ENCODE measurements around the gene NRXN3.

Gene NRXN3

GRCh38 chr14:79328863-79329262 lies 1158.7 kb downstream of the NRXN3 start:
- Histone ChIP-seq H3K36me3 (ENCODE audit: insufficient read depth, low read length) (no peaks in the 10 kb centered on the region), H3K4me3 (ENCODE audit: low read length) (no peak overlapping the region), H3K4me1 (ENCODE audit: control insufficient read depth, insufficient read depth, low read length) (peaks cover 9% of the 10 kb centered on the region), H3K9me3 (replicated peaks; ENCODE audit: low read length) (no peaks in the 10 kb centered on the region), H3K9ac (ENCODE audit: low read depth, low read length) (no peak overlapping the region), H3K4me2 (ENCODE audit: low read length) (no peak overlapping the region), H3K27me3 (ENCODE audit: control insufficient read depth, insufficient read depth, low read length) (no peaks in the 10 kb centered on the region)

- Histone ChIP-seq H3K4me2 (ENCODE audit: low read length) (no peak overlapping the region), H3K9ac (ENCODE audit: low read depth, low read length) (no peak overlapping the region), H3K36me3 (ENCODE audit: insufficient read depth, low read length) (no peaks in the 10 kb centered on the region), H3K4me3 (ENCODE audit: low read length) (no peak overlapping the region), H3K27me3 (ENCODE audit: control insufficient read depth, insufficient read depth, low read length) (no peaks in the 10 kb centered on the region), H3K9me3 (replicated peaks; ENCODE audit: low read length) (no peaks in the 10 kb centered on the region), H3K4me1 (ENCODE audit: control insufficient read depth, insufficient read depth, low read length) (peaks cover 9% of the 10 kb centered on the region)
Observed at GRCh38 chr14:79331830-79332229, 1161.7 kb downstream of the NRXN3 start.

GRCh38 chr14:79332504-79333197 lies 1162.5 kb downstream of the NRXN3 start:
- Histone ChIP-seq H3K36me3 (ENCODE audit: insufficient read depth, low read length) (no peaks in the 10 kb centered on the region), H3K9me3 (replicated peaks; ENCODE audit: low read length) (no peaks in the 10 kb centered on the region), H3K27me3 (ENCODE audit: control insufficient read depth, insufficient read depth, low read length) (no peaks in the 10 kb centered on the region), H3K4me3 (ENCODE audit: low read length) (no peak overlapping the region), H3K4me1 (ENCODE audit: control insufficient read depth, insufficient read depth, low read length) (peaks cover 9% of the 10 kb centered on the region), H3K4me2 (ENCODE audit: low read length) (no peak overlapping the region), H3K9ac (ENCODE audit: low read depth, low read length) (no peak overlapping the region)

GRCh38 chr14:79333198-79333546 lies 1163.0 kb downstream of the NRXN3 start:
- peaks cover 9% of the 10 kb centered on the region for H3K4me1 ChIP-seq (ENCODE audit: control insufficient read depth, insufficient read depth, low read length)
- no peak overlapping the region for H3K4me3 ChIP-seq (ENCODE audit: low read length)
- H3K4me2 ChIP-seq (ENCODE audit: low read length): no peak overlapping the region
- no peaks in the 10 kb centered on the region for H3K9me3 ChIP-seq (replicated peaks; ENCODE audit: low read length)
- H3K36me3 ChIP-seq (ENCODE audit: insufficient read depth, low read length): no peaks in the 10 kb centered on the region
- no peaks in the 10 kb centered on the region for H3K27me3 ChIP-seq (ENCODE audit: control insufficient read depth, insufficient read depth, low read length)
- no peak overlapping the region for H3K9ac ChIP-seq (ENCODE audit: low read depth, low read length)

GRCh38 chr14:79334272-79334671 lies 1164.1 kb downstream of the NRXN3 start:
- H3K4me2 ChIP-seq (ENCODE audit: low read length): no peak overlapping the region
- H3K4me1 ChIP-seq (ENCODE audit: control insufficient read depth, insufficient read depth, low read length): peaks cover under 1% of the 10 kb centered on the region
- H3K36me3 ChIP-seq (ENCODE audit: insufficient read depth, low read length): no peaks in the 10 kb centered on the region
- no peaks in the 10 kb centered on the region for H3K27me3 ChIP-seq (ENCODE audit: control insufficient read depth, insufficient read depth, low read length)
- no peak overlapping the region for H3K9ac ChIP-seq (ENCODE audit: low read depth, low read length)
- no peaks in the 10 kb centered on the region for H3K9me3 ChIP-seq (replicated peaks; ENCODE audit: low read length)
- no peak overlapping the region for H3K4me3 ChIP-seq (ENCODE audit: low read length)

- Histone ChIP-seq H3K4me2 (ENCODE audit: low read length) (no peak overlapping the region), H3K4me1 (ENCODE audit: control insufficient read depth, insufficient read depth, low read length) (no peaks in the 10 kb centered on the region), H3K9ac (ENCODE audit: low read depth, low read length) (no peak overlapping the region), H3K9me3 (replicated peaks; ENCODE audit: low read length) (no peaks in the 10 kb centered on the region), H3K27me3 (ENCODE audit: control insufficient read depth, insufficient read depth, low read length) (no peaks in the 10 kb centered on the region), H3K36me3 (ENCODE audit: insufficient read depth, low read length) (no peaks in the 10 kb centered on the region), H3K4me3 (ENCODE audit: low read length) (no peak overlapping the region)
Observed at GRCh38 chr14:79337761-79338160, 1167.6 kb downstream of the NRXN3 start.

GRCh38 chr14:79342942-79343341 lies 1172.8 kb downstream of the NRXN3 start:
- Histone ChIP-seq H3K4me2 (ENCODE audit: low read length) (no peak overlapping the region), H3K9me3 (replicated peaks; ENCODE audit: low read length) (no peaks in the 10 kb centered on the region), H3K36me3 (ENCODE audit: insufficient read depth, low read length) (no peaks in the 10 kb centered on the region), H3K9ac (ENCODE audit: low read depth, low read length) (no peak overlapping the region), H3K4me1 (ENCODE audit: control insufficient read depth, insufficient read depth, low read length) (no peaks in the 10 kb centered on the region), H3K4me3 (ENCODE audit: low read length) (no peak overlapping the region), H3K27me3 (ENCODE audit: control insufficient read depth, insufficient read depth, low read length) (no peaks in the 10 kb centered on the region)

- no peak overlapping the region for H3K9ac ChIP-seq (ENCODE audit: low read depth, low read length)
- H3K9me3 ChIP-seq (replicated peaks; ENCODE audit: low read length): no peaks in the 10 kb centered on the region
- no peaks in the 10 kb centered on the region for H3K4me1 ChIP-seq (ENCODE audit: control insufficient read depth, insufficient read depth, low read length)
- H3K36me3 ChIP-seq (ENCODE audit: insufficient read depth, low read length): no peaks in the 10 kb centered on the region
- H3K4me3 ChIP-seq (ENCODE audit: low read length): no peak overlapping the region
- no peak overlapping the region for H3K4me2 ChIP-seq (ENCODE audit: low read length)
- H3K27me3 ChIP-seq (ENCODE audit: control insufficient read depth, insufficient read depth, low read length): no peaks in the 10 kb centered on the region
Observed at GRCh38 chr14:79351011-79351410, 1180.8 kb downstream of the NRXN3 start.

GRCh38 chr14:79352076-79352630 lies 1182.0 kb downstream of the NRXN3 start:
- Histone ChIP-seq H3K36me3 (ENCODE audit: insufficient read depth, low read length) (no peaks in the 10 kb centered on the region), H3K9ac (ENCODE audit: low read depth, low read length) (no peak overlapping the region), H3K4me1 (ENCODE audit: control insufficient read depth, insufficient read depth, low read length) (no peaks in the 10 kb centered on the region), H3K9me3 (replicated peaks; ENCODE audit: low read length) (no peaks in the 10 kb centered on the region), H3K4me3 (ENCODE audit: low read length) (no peak overlapping the region), H3K4me2 (ENCODE audit: low read length) (no peak overlapping the region), H3K27me3 (ENCODE audit: control insufficient read depth, insufficient read depth, low read length) (no peaks in the 10 kb centered on the region)

GRCh38 chr14:79354336-79354735 lies 1184.2 kb downstream of the NRXN3 start:
- H3K9me3 ChIP-seq (replicated peaks; ENCODE audit: low read length): no peaks in the 10 kb centered on the region
- no peak overlapping the region for H3K4me2 ChIP-seq (ENCODE audit: low read length)
- no peak overlapping the region for H3K4me3 ChIP-seq (ENCODE audit: low read length)
- no peaks in the 10 kb centered on the region for H3K4me1 ChIP-seq (ENCODE audit: control insufficient read depth, insufficient read depth, low read length)
- no peaks in the 10 kb centered on the region for H3K27me3 ChIP-seq (ENCODE audit: control insufficient read depth, insufficient read depth, low read length)
- H3K9ac ChIP-seq (ENCODE audit: low read depth, low read length): no peak overlapping the region
- H3K36me3 ChIP-seq (ENCODE audit: insufficient read depth, low read length): no peaks in the 10 kb centered on the region

GRCh38 chr14:79356040-79356439 lies 1185.9 kb downstream of the NRXN3 start:
- no peaks in the 10 kb centered on the region for H3K4me1 ChIP-seq (ENCODE audit: control insufficient read depth, insufficient read depth, low read length)
- H3K4me3 ChIP-seq (ENCODE audit: low read length): no peak overlapping the region
- H3K4me2 ChIP-seq (ENCODE audit: low read length): no peak overlapping the region
- H3K36me3 ChIP-seq (ENCODE audit: insufficient read depth, low read length): no peaks in the 10 kb centered on the region
- H3K27me3 ChIP-seq (ENCODE audit: control insufficient read depth, insufficient read depth, low read length): no peaks in the 10 kb centered on the region
- no peak overlapping the region for H3K9ac ChIP-seq (ENCODE audit: low read depth, low read length)
- no peaks in the 10 kb centered on the region for H3K9me3 ChIP-seq (replicated peaks; ENCODE audit: low read length)

GRCh38 chr14:79357307-79357706 lies 1187.1 kb downstream of the NRXN3 start:
- Histone ChIP-seq H3K36me3 (ENCODE audit: insufficient read depth, low read length) (no peaks in the 10 kb centered on the region), H3K9me3 (replicated peaks; ENCODE audit: low read length) (no peaks in the 10 kb centered on the region), H3K4me1 (ENCODE audit: control insufficient read depth, insufficient read depth, low read length) (no peaks in the 10 kb centered on the region), H3K27me3 (ENCODE audit: control insufficient read depth, insufficient read depth, low read length) (no peaks in the 10 kb centered on the region), H3K4me2 (ENCODE audit: low read length) (no peak overlapping the region), H3K9ac (ENCODE audit: low read depth, low read length) (no peak overlapping the region), H3K4me3 (ENCODE audit: low read length) (no peak overlapping the region)
